ENCODE results near the gene CD200R1L.

GRCh38 chr3:112799946-112800345 lies 46.7 kb downstream of the CD200R1L start:
- TF ChIP-seq CTCF (IDR thresholded peaks at IDR 0.05) (no peak), EP300 (IDR thresholded peaks at IDR 0.05) (no peak), POLR2AphosphoS5 (IDR thresholded peaks at IDR 0.05) (no peak)

Data from sigmoid colon (tissue), 4 donors.